Activated naive CD8-positive, alpha-beta T cell treated with anti-CD3 and anti-CD28 coated beads for 36 hours (primary cell): ENCODE data around the gene GP5. TPM values are rescaled to one million over a fixed set of nuclear protein-coding genes. Genes with fewer than 3 reads are reported as not detected.

Experiments used
- DNase-seq: peaks from one replicate; pipeline ENCODE4 v3.0.0; 2021
- H3K27ac Mint-ChIP-seq: one replicate; pipeline ENCODE4 v1.8.0; 2022; ENCODE audit warnings: mild to moderate bottlenecking, moderate library complexity, mixed read lengths
- H3K27me3 Mint-ChIP-seq: one replicate; pipeline ENCODE4 v1.8.0; 2022; ENCODE audit warnings: mild to moderate bottlenecking, mixed read lengths
- H3K36me3 Mint-ChIP-seq: one replicate; pipeline ENCODE4 v1.8.0; 2021; ENCODE audit warnings: mild to moderate bottlenecking, mixed read lengths
- H3K4me1 Mint-ChIP-seq: one replicate; pipeline ENCODE4 v1.8.0; 2021; ENCODE audit warnings: mixed read lengths
- H3K4me3 Mint-ChIP-seq: one replicate; pipeline ENCODE4 v1.8.0; 2022; ENCODE audit warnings: mild to moderate bottlenecking, moderate library complexity, mixed read lengths
- H3K9me3 Mint-ChIP-seq: one replicate; pipeline ENCODE4 v1.8.0; 2022; ENCODE audit warnings: mixed read lengths
- total RNA-seq, 2 experiments: library from RNA; stranded (reverse); gene quantifications; one replicate each; pipeline ENCODE4 v1.2.3, GENCODE V29; 2021

GP5 gene
- total RNA-seq, 2 experiments from 2014 or later = 0.80 TPM

DNA sequence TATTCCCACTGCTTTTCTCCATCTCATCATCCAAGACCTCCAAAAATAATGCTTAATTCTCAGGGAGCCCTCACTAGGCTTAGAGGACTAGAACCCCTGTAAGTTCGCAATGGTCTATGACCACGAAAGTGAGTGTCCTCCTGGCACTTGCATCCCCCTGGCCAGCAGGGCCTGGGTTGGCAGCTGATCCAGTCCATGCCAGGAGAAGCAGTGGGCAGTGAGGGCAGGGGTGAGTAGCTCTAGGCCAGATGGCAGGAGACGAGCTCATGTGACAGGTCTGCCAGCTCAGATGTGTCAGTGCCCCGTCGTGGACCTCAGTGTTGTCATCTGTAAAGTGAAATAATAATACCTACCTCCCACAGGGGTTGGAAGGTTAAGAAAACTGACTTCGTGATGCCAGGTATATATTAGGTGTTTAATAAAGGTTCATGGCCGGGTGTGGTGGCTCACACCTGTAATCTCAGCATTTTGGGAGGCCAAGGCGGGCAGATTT lies 11.1 kb downstream of the GP5 start:
- peaks cover 7% of the 10 kb centered on the region for H3K36me3 Mint-ChIP-seq
- H3K27ac Mint-ChIP-seq = no peak overlapping the region
- H3K4me1 Mint-ChIP-seq = no peaks in the 10 kb centered on the region
- no peak for DNase-seq
- peaks cover 11% of the 10 kb centered on the region for H3K9me3 Mint-ChIP-seq
- no peak overlapping the region for H3K4me3 Mint-ChIP-seq
- H3K27me3 Mint-ChIP-seq = no peaks in the 10 kb centered on the region

- Mint-ChIP-seq H3K36me3 (peaks cover 7% of the 10 kb centered on the region), H3K9me3 (peaks cover 9% of the 10 kb centered on the region), H3K4me3 (no peak overlapping the region), H3K27ac (no peak overlapping the region), H3K27me3 (no peaks in the 10 kb centered on the region), H3K4me1 (no peaks in the 10 kb centered on the region)
- no peak for DNase-seq
Measured at GRCh38 chr3:194387276-194387675, 11.8 kb downstream of the GP5 start.

DNA sequence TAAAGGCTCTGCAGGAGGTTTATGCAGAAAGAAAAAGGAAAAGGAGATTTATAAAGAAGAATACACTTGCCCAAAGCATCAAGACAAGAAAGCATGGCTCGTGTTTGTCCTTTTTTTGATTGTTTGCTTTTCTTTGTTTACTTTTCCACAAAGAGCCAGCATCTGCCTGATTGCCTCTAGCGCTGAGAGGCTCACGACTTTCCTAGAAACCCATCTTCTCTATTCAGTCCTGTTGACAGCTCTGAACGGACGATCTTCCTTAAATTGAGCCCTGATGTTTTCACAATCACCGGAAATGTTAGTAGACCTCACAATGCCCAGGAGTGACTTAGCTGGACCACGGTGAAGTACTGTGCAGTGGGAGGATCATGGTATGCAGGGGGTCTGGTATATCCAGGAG lies 12.4 kb downstream of the GP5 start:
- peaks cover 7% of the 10 kb centered on the region for H3K36me3 Mint-ChIP-seq
- no peak overlapping the region for H3K4me3 Mint-ChIP-seq
- no peaks in the 10 kb centered on the region for H3K4me1 Mint-ChIP-seq
- DNase-seq = no peak
- H3K9me3 Mint-ChIP-seq = peaks cover 9% of the 10 kb centered on the region
- no peaks in the 10 kb centered on the region for H3K27me3 Mint-ChIP-seq
- no peak overlapping the region for H3K27ac Mint-ChIP-seq

GRCh38 chr3:194386066-194386465 lies 13.0 kb downstream of the GP5 start:
- Mint-ChIP-seq H3K36me3 (peaks cover 7% of the 10 kb centered on the region), H3K9me3 (peaks cover 9% of the 10 kb centered on the region), H3K27me3 (no peaks in the 10 kb centered on the region), H3K4me1 (no peaks in the 10 kb centered on the region), H3K27ac (no peak overlapping the region), H3K4me3 (no peak overlapping the region)
- DNase-seq = no peak

- Mint-ChIP-seq H3K27me3 (no peaks in the 10 kb centered on the region), H3K4me3 (no peak overlapping the region), H3K4me1 (no peaks in the 10 kb centered on the region), H3K36me3 (peaks cover 4% of the 10 kb centered on the region), H3K27ac (no peak overlapping the region), H3K9me3 (no peaks in the 10 kb centered on the region)
- no peak for DNase-seq
Measured at GRCh38 chr3:194384569-194385001, 14.5 kb downstream of the GP5 start.

DNA sequence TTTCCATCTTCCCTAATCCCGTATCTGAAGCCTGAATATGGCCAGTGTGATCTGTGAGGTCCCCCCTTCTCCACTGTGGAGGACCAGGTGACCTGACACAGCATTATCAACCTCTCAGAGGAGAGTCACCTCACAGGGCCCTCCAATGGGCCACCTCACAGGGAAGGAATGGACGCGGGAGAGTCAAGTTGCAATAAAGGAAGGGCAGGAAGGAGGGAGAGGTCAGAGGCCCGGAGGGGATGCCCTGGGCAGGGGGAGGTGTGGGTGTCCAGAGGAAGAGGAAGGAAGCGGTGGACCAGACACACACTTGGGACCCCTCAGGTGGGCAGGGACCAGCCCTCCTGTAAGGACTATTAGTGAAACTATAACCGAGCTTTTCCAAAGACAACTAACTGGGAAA lies 14.9 kb downstream of the GP5 start:
- Mint-ChIP-seq H3K27ac (no peak overlapping the region), H3K4me1 (no peaks in the 10 kb centered on the region), H3K27me3 (no peaks in the 10 kb centered on the region), H3K9me3 (no peaks in the 10 kb centered on the region), H3K4me3 (no peak overlapping the region), H3K36me3 (peaks cover 2% of the 10 kb centered on the region)
- DNase-seq = no peak

DNA sequence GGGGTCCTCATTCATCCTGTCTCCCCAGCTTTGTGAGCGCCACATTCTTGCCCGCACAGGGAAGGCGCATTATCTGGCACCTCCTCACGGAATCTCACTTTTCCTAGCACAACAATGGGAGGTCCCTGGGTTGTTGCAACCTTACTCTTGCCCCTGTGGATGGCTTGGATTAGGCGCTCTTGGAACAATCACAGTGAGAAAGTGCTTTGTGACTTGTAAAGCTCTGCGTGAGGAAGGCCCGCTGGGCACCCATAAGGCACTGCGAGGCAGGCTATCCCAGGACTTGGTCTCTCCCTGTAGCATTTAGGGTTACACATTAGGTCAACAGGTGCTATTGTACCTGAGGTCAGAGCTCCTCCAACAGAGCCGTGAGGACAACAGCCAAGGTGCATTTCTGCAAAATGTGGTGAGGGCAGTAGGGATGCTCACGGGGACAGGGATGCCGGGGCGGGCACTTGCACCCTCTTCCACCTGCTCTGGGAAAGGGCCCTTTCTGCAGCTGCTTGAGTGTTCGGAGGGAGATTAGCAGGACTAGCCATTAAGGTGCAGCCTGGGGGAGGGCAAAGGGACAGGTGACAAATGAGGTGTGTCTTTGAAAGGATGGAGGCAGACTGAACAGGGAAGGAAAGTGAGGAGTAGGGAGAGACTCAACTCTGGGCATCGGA lies 15.7 kb downstream of the GP5 start:
- no peak overlapping the region for H3K4me3 Mint-ChIP-seq
- H3K27me3 Mint-ChIP-seq = peaks cover under 1% of the 10 kb centered on the region
- no peak overlapping the region for H3K27ac Mint-ChIP-seq
- no peak for DNase-seq
- H3K4me1 Mint-ChIP-seq = no peaks in the 10 kb centered on the region
- no peaks in the 10 kb centered on the region for H3K9me3 Mint-ChIP-seq
- H3K36me3 Mint-ChIP-seq = peaks cover 2% of the 10 kb centered on the region

DNA sequence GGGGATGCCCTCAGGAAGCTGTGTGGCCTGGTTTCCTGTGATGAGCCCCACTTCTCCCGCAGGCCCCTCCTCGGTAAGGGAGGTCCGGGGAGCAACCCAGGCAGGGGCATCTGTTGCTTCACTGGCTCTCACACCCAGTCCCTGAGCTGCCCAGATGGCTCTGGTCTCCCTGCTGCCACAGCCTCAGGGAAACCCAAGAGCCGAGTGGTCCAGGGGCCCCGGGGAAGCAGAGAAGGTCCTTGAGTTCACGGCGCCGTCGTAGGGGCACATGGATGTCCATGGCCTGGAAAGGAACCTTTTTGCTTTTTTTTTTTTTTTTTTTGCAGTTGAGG lies 16.2 kb downstream of the GP5 start:
- Mint-ChIP-seq H3K36me3 (no peaks in the 10 kb centered on the region), H3K9me3 (no peaks in the 10 kb centered on the region), H3K27ac (no peak overlapping the region), H3K27me3 (peaks cover 4% of the 10 kb centered on the region), H3K4me1 (no peaks in the 10 kb centered on the region), H3K4me3 (no peak overlapping the region)
- no peak for DNase-seq

- H3K4me3 Mint-ChIP-seq = no peak overlapping the region
- no peaks in the 10 kb centered on the region for H3K9me3 Mint-ChIP-seq
- H3K27me3 Mint-ChIP-seq = peaks cover 4% of the 10 kb centered on the region
- H3K36me3 Mint-ChIP-seq = no peaks in the 10 kb centered on the region
- H3K27ac Mint-ChIP-seq = no peak overlapping the region
- no peak for DNase-seq
- H3K4me1 Mint-ChIP-seq = no peaks in the 10 kb centered on the region
Measured at GRCh38 chr3:194382196-194382891, 16.7 kb downstream of the GP5 start.

- no peak overlapping the region for H3K27ac Mint-ChIP-seq
- no peaks in the 10 kb centered on the region for H3K9me3 Mint-ChIP-seq
- no peaks in the 10 kb centered on the region for H3K4me1 Mint-ChIP-seq
- H3K27me3 Mint-ChIP-seq = peaks cover 4% of the 10 kb centered on the region
- no peak overlapping the region for H3K4me3 Mint-ChIP-seq
- DNase-seq = no peak
- no peaks in the 10 kb centered on the region for H3K36me3 Mint-ChIP-seq
Measured at GRCh38 chr3:194381460-194381875, 17.6 kb downstream of the GP5 start.

DNA sequence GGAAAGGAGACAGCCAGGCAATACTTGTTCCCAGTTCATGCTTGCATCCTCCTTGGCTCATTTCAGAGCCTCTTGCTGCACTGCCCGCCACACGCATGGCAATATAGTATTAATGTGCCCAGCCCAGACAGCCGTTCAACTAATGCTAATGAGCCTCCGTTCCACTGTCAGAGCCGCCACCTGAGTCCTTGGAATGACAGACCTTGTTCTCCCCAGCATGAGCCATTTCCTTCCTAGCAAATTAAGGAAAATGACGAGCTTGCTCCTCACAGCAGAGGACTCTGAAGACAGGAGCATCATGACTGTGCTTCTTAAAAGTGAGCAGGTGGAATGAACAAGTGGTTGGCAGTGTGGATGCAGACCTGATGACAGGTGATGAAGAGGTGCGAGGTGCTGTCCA lies 18.7 kb downstream of the GP5 start:
- Mint-ChIP-seq H3K36me3 (no peaks in the 10 kb centered on the region), H3K4me3 (no peak overlapping the region), H3K4me1 (no peaks in the 10 kb centered on the region), H3K9me3 (no peaks in the 10 kb centered on the region), H3K27me3 (peaks cover 5% of the 10 kb centered on the region), H3K27ac (no peak overlapping the region)
- DNase-seq = no peak

- Mint-ChIP-seq H3K36me3 (no peaks in the 10 kb centered on the region), H3K4me1 (no peaks in the 10 kb centered on the region), H3K27me3 (peaks cover 10% of the 10 kb centered on the region), H3K27ac (no peak overlapping the region), H3K4me3 (no peak overlapping the region), H3K9me3 (no peaks in the 10 kb centered on the region)
- DNase-seq = no peak
Measured at GRCh38 chr3:194379651-194380050, 19.4 kb downstream of the GP5 start.

GRCh38 chr3:194379231-194379630 lies 19.8 kb downstream of the GP5 start:
- no peak overlapping the region for H3K27ac Mint-ChIP-seq
- no peaks in the 10 kb centered on the region for H3K9me3 Mint-ChIP-seq
- no peaks in the 10 kb centered on the region for H3K36me3 Mint-ChIP-seq
- no peak for DNase-seq
- no peak overlapping the region for H3K4me3 Mint-ChIP-seq
- peaks cover 10% of the 10 kb centered on the region for H3K27me3 Mint-ChIP-seq
- H3K4me1 Mint-ChIP-seq = no peaks in the 10 kb centered on the region

DNA sequence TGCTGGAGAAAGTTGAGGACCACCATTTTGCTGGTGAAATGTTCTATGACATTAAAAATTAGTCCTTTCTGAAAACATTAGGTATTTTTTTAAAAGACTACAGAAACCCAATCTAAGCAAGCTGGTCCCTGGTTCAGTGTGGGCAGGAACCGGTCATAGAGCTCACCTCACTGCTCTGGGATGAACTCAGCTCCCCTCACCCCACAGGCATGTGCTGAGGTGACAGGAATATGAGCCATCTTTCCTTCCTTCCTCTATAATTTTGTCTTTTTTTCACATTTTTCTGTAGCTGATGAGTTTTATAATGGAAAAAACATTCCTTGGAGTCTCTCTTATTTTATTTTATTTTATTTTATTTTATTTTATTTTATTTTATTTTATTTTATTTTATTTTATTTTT lies 21.4 kb downstream of the GP5 start:
- Mint-ChIP-seq H3K27ac (no peak overlapping the region), H3K27me3 (peaks cover 10% of the 10 kb centered on the region), H3K4me3 (no peak overlapping the region), H3K36me3 (no peaks in the 10 kb centered on the region), H3K9me3 (no peaks in the 10 kb centered on the region), H3K4me1 (no peaks in the 10 kb centered on the region)
- no peak for DNase-seq

- no peak for DNase-seq
- H3K27me3 Mint-ChIP-seq = peaks cover 15% of the 10 kb centered on the region
- H3K36me3 Mint-ChIP-seq = no peaks in the 10 kb centered on the region
- no peaks in the 10 kb centered on the region for H3K9me3 Mint-ChIP-seq
- H3K4me3 Mint-ChIP-seq = no peak overlapping the region
- no peaks in the 10 kb centered on the region for H3K4me1 Mint-ChIP-seq
- no peak overlapping the region for H3K27ac Mint-ChIP-seq
Measured at GRCh38 chr3:194376241-194376560, 22.9 kb downstream of the GP5 start.
